ENCODE data around the gene PODXL. TPM values are rescaled to one million over a fixed set of nuclear protein-coding genes. Genes with fewer than 3 reads are reported as not detected.

PODXL gene
- total and polyA plus RNA-seq, 3 donors from 2014 or later: 15.4 to 27.3 (median 19.4) TPM

DNA sequence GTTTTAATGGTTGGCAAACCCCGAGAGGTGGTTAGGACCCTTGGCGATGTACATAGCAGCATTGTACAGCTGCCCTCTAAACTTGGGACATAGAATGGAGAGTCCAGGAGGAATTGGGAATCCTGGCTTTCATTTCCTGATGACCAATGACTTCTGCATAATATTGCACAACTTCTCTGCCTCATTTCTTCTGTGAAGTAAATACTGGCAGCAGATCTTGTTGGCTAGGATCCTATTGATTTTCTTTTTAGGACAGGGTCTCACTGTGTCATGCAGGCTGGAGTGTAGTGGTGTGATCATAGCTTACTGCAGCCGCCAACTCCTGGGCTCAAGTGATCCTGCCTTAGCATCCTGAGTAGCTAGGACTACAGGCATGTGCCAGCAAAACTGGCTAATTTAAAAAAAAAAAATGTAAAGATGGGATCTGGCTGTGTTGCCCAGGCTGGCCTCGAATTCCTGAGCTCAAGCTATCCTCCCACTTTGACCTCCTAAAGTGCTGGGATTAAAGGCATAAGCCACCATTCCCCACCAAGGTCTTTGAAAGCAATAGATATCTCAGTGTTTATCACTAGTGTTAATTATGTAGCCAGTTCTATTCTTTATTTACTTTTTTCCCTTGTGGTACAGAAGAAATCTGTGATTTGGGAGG is 58.1 kb downstream of the PODXL start:
- intact Hi-C loops (cut with DNase I; ENCODE audit: low total_unique reads): no loop called here
- peaks cover 16% of the 10 kb centered on the region for H3K4me1 ChIP-seq
- no peak for TF ChIP-seq POLR2A (IDR thresholded peaks at IDR 0.05)
- TF ChIP-seq, protein P1, sequence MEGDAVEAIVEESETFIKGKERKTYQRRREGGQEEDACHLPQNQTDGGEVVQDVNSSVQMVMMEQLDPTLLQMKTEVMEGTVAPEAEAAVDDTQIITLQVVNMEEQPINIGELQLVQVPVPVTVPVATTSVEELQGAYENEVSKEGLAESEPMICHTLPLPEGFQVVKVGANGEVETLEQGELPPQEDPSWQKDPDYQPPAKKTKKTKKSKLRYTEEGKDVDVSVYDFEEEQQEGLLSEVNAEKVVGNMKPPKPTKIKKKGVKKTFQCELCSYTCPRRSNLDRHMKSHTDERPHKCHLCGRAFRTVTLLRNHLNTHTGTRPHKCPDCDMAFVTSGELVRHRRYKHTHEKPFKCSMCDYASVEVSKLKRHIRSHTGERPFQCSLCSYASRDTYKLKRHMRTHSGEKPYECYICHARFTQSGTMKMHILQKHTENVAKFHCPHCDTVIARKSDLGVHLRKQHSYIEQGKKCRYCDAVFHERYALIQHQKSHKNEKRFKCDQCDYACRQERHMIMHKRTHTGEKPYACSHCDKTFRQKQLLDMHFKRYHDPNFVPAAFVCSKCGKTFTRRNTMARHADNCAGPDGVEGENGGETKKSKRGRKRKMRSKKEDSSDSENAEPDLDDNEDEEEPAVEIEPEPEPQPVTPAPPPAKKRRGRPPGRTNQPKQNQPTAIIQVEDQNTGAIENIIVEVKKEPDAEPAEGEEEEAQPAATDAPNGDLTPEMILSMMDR (IDR thresholded peaks at IDR 0.05): no peak
- no peak overlapping the region for H3K27ac ChIP-seq
- no peak for DNase-seq
- no peak overlapping the region for H3K4me3 ChIP-seq
- no peaks in the 10 kb centered on the region for H3K36me3 ChIP-seq (ENCODE audit: low read depth, missing control alignments)
- WGBS, 2 donors: 81 to 84% methylated on average over 4 of the region's 4 CpGs
- no peaks in the 10 kb centered on the region for H3K9me3 ChIP-seq
- no peaks in the 10 kb centered on the region for H3K27me3 ChIP-seq

DNA sequence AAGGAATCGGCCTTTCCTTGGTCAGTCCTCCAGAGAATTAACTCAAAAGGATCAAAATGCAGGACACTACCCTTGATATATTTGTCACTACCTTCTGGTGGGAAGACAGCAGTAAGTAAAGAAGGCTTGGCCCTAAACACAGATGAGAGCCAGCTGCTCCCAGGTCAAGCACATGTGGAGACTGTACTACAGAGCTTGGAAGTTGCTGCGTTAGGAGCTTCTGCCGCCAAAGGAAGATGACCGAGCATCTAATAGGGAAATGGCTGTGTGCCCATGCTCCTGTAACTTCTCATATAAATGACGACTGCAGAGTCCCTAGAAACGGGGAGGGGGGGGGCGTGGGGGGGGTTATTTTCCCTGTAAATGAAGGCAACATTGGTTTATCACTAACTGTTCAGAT is 59.0 kb downstream of the PODXL start:
- 43 to 61% methylated on average over 7 of the region's 7 CpGs for WGBS, 2 donors
- intact Hi-C loops (cut with DNase I; ENCODE audit: low total_unique reads): no loop called here
- no peaks in the 10 kb centered on the region for H3K36me3 ChIP-seq (ENCODE audit: low read depth, missing control alignments)
- DNase-seq: peak; percentile 39
- H3K27ac ChIP-seq: no peak overlapping the region
- no peaks in the 10 kb centered on the region for H3K9me3 ChIP-seq
- H3K27me3 ChIP-seq: no peaks in the 10 kb centered on the region
- peaks cover 7% of the 10 kb centered on the region for H3K4me1 ChIP-seq
- TF ChIP-seq POLR2A (IDR thresholded peaks at IDR 0.05): no peak
- TF ChIP-seq, protein P1 (IDR thresholded peaks at IDR 0.05): no peak
- no peak overlapping the region for H3K4me3 ChIP-seq

DNA sequence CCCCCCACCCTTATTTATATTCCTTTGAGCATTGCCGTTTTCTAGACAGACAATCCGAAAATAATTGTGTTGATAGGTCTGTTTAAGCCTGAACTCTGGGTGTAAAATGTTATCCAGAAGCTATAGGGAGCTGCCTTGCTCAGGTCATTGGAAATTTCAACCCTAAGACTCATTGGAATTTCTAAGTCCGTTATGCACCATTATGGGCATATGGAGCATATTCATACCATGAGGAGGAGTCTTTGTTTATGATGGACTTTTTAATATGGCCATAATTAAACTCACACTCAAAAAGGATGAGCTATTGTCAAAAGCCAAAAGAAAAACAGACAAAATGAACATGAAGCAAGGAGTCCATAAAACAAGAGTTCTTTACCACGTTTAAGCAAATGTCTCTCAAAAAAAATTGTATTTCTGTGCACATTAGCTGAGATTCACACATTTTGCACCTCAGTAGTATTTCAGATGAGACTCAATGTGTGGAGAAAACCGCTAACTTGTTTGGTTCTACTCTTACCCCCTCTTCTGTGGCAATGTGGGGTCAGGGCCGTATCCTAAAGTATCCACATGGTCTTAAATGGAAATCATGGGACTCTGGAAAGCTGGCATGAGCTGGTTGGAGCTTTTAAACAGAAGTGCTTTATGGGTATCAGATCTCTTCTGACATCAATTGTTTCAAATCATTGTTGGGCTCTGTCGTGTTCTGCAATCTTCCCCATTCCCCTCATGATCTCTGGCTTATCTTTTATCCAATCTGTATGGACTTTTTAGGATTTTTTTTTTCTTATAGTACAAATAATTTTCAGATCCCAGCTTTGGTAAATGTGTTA is 60.5 kb downstream of the PODXL start:
- WGBS, 2 donors: 80 to 82% methylated on average over 7 of the region's 7 CpGs
- Histone ChIP-seq H3K4me3 (no peak overlapping the region), H3K36me3 (ENCODE audit: low read depth, missing control alignments) (no peaks in the 10 kb centered on the region), H3K27me3 (no peaks in the 10 kb centered on the region), H3K27ac (no peak overlapping the region), H3K9me3 (no peaks in the 10 kb centered on the region), H3K4me1 (no peaks in the 10 kb centered on the region)
- no peak for DNase-seq
- intact Hi-C loops (cut with DNase I; ENCODE audit: low total_unique reads): no loop called here
- no peak for TF ChIP-seq POLR2A (IDR thresholded peaks at IDR 0.05)
- TF ChIP-seq, protein P1 (IDR thresholded peaks at IDR 0.05): no peak

DNA sequence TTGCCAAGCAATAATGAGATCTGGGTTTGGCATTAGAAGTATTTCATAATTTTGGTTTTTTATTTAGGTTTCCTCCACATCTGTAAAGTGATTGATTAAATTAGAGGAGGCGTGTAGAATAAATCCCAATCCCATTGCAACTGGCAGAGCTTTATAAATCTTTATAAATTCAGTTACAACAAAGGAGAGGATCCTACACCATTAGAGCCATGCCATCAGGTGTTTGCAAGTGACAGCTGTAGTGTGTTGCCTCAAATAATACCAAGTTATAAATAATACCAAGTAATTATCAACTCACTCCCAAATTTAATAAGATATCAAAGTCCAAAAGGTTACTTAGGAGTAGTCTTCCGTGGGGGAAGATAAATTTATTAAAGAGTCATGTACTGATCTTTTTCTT is 62.2 kb downstream of the PODXL start:
- Histone ChIP-seq H3K9me3 (no peaks in the 10 kb centered on the region), H3K27ac (no peak overlapping the region), H3K36me3 (ENCODE audit: low read depth, missing control alignments) (no peaks in the 10 kb centered on the region), H3K4me3 (no peak overlapping the region), H3K27me3 (no peaks in the 10 kb centered on the region), H3K4me1 (no peaks in the 10 kb centered on the region)
- DNase-seq: no peak
- no peak for TF ChIP-seq POLR2A (IDR thresholded peaks at IDR 0.05)
- TF ChIP-seq, protein P1 (IDR thresholded peaks at IDR 0.05): no peak
- intact Hi-C loops (cut with DNase I; ENCODE audit: low total_unique reads): no loop called here
- WGBS, 2 donors: 83 to 92% methylated on average over 2 of the region's 2 CpGs

Data from testis (tissue), 3 donors.